ENCODE data around the gene CGB7. TPM values are rescaled to one million over a fixed set of nuclear protein-coding genes. Genes with fewer than 3 reads are reported as not detected.
"Not testable (repeated sequence)": the region's sequence is repeated elsewhere in the genome, so short reads cannot be mapped to it uniquely, and the experiment has no call there.

The CGB7 gene
- total and polyA plus RNA-seq, 4 donors: 0.16 to 0.29 (median 0.17) TPM; not detected in 1

DNA sequence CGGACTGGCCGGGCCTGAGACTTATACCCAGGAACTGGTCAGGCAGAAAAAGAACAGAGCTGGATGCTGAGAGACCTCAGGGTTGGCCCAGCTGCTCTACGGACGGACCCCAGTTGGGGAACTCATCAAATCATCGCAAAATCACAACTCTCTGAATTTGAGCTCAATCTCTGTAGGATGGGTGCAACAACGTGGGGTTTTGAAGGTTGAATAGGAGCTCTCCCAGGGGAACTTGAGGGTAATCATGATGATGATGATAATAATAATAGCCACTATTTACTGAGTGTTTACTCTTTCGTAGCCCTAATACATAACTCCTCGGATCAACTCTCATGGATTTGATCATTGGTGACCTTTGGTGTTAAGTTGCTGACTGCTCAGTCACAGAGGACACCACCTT is 27.2 kb downstream of the CGB7 start:
- DNase-seq (ENCODE audit: low read depth in 4 of 6, low spot score in 6 of 6); H3K27me3 ChIP-seq (ENCODE audit: control insufficient read depth, insufficient read depth, low read length); H3K27ac ChIP-seq (ENCODE audit: low read depth, low read length); H3K36me3 ChIP-seq (ENCODE audit: control insufficient read depth, insufficient read depth, low read length); H3K9me3 ChIP-seq (ENCODE audit: control insufficient read depth, insufficient read depth, low read length); H3K4me1 ChIP-seq (ENCODE audit: control insufficient read depth, insufficient read depth, low read length); H3K4me3 ChIP-seq (ENCODE audit: low read depth, low read length): not testable (repeated sequence)
- WGBS (ENCODE audit: insufficient coverage): no CpG with 5 or more reads among the region's 8 CpGs

DNA sequence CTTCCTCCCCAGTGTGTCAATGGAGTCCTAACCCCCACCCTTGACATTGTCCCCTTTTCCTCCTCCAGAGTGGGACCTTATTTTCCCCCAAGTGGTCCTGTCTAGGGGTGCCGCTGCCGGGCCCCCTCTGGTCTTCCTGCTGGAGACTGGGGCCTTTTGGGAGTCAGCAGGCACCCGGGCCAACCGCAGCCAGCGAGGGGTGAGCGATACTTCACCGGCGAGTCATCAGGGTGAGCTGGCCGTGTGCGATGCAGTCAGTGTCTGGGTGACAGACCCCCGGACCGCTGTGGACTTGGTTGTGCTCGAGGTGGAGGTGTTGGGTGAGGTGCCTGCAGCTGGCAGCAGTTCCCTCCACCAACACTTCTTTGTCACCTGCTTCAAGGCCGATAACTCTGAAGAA is 27.8 kb downstream of the CGB7 start:
- not testable (repeated sequence) for H3K4me1 ChIP-seq (ENCODE audit: control insufficient read depth, insufficient read depth, low read length); H3K4me3 ChIP-seq (ENCODE audit: low read depth, low read length); H3K27ac ChIP-seq (ENCODE audit: low read depth, low read length); H3K9me3 ChIP-seq (ENCODE audit: control insufficient read depth, insufficient read depth, low read length); H3K27me3 ChIP-seq (ENCODE audit: control insufficient read depth, insufficient read depth, low read length); H3K36me3 ChIP-seq (ENCODE audit: control insufficient read depth, insufficient read depth, low read length); DNase-seq (ENCODE audit: low read depth in 4 of 6, low spot score in 6 of 6)
- WGBS (ENCODE audit: insufficient coverage): 88% methylated on average over 8 of the region's 14 CpGs

DNA sequence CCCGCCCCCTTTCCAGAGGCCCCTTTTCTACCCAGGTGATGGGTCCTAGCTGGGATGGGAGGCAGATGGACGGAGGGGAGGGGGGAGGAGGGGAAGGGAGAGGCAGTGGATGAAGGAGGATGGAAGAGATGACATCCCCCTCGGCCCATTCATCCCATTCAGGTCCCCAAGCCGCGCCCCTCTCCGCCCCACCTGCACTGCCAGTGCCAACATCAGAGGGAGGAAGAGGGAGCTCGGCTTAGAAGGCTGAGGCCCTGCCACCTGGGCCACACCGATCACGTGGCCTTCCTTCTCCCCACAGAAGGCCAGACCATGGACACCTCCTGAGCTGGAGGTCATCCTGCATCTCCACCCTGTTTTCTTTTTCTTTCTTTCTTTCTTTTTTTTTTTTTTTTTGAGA is 28.9 kb downstream of the CGB7 start:
- WGBS (ENCODE audit: insufficient coverage): 95% methylated on average over 3 of the region's 9 CpGs
- H3K4me3 ChIP-seq (ENCODE audit: low read depth, low read length); H3K36me3 ChIP-seq (ENCODE audit: control insufficient read depth, insufficient read depth, low read length); H3K27ac ChIP-seq (ENCODE audit: low read depth, low read length); DNase-seq (ENCODE audit: low read depth in 4 of 6, low spot score in 6 of 6); H3K4me1 ChIP-seq (ENCODE audit: control insufficient read depth, insufficient read depth, low read length); H3K9me3 ChIP-seq (ENCODE audit: control insufficient read depth, insufficient read depth, low read length); H3K27me3 ChIP-seq (ENCODE audit: control insufficient read depth, insufficient read depth, low read length): not testable (repeated sequence)

DNA sequence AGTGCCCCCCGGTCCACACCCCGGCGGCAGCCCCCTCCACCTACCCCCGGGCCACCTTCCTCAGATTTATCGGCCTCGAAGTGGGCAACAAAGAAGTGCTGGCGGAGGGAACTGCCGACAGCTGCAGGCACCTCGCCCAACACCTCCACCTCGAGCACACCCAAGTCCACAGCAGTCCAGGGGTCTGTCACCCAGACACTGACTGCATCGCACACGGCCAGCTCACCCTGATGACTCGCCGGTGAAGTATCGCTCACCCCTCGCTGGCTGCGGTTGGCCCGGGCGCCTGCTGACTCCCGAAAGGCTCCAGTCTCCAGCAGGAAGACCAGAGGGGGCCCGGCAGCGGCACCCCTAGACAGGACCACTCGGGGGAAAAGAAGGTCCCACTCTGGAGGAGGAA is 31.9 kb downstream of the CGB7 start:
- not testable (repeated sequence) for H3K36me3 ChIP-seq (ENCODE audit: control insufficient read depth, insufficient read depth, low read length); H3K27me3 ChIP-seq (ENCODE audit: control insufficient read depth, insufficient read depth, low read length); H3K27ac ChIP-seq (ENCODE audit: low read depth, low read length); DNase-seq (ENCODE audit: low read depth in 4 of 6, low spot score in 6 of 6); H3K9me3 ChIP-seq (ENCODE audit: control insufficient read depth, insufficient read depth, low read length); H3K4me3 ChIP-seq (ENCODE audit: low read depth, low read length); H3K4me1 ChIP-seq (ENCODE audit: control insufficient read depth, insufficient read depth, low read length)
- WGBS (ENCODE audit: insufficient coverage): 93% methylated on average over 16 of the region's 23 CpGs

DNA sequence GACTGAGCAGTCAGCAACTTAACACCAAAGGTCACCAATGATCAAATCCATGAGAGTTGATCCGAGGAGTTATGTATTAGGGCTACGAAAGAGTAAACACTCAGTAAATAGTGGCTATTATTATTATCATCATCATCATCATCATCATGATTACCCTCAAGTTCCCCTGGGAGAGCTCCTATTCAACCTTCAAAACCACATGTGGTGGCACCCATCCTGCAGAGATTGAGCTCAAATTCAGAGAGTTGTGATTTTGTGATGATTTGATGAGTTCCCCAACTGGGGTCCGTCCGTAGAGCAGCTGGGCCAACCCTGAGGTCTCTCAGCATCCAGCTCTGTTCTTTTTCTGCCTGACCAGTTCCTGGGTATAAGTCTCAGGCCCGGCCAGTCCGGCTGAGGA is 32.5 kb downstream of the CGB7 start:
- H3K36me3 ChIP-seq (ENCODE audit: control insufficient read depth, insufficient read depth, low read length); H3K9me3 ChIP-seq (ENCODE audit: control insufficient read depth, insufficient read depth, low read length); DNase-seq (ENCODE audit: low read depth in 4 of 6, low spot score in 6 of 6); H3K27ac ChIP-seq (ENCODE audit: low read depth, low read length); H3K4me3 ChIP-seq (ENCODE audit: low read depth, low read length); H3K4me1 ChIP-seq (ENCODE audit: control insufficient read depth, insufficient read depth, low read length): not testable (repeated sequence)
- WGBS (ENCODE audit: insufficient coverage): no CpG with 5 or more reads among the region's 6 CpGs
- H3K27me3 ChIP-seq (ENCODE audit: control insufficient read depth, insufficient read depth, low read length): peaks cover 15% of the 10 kb centered on the region

DNA sequence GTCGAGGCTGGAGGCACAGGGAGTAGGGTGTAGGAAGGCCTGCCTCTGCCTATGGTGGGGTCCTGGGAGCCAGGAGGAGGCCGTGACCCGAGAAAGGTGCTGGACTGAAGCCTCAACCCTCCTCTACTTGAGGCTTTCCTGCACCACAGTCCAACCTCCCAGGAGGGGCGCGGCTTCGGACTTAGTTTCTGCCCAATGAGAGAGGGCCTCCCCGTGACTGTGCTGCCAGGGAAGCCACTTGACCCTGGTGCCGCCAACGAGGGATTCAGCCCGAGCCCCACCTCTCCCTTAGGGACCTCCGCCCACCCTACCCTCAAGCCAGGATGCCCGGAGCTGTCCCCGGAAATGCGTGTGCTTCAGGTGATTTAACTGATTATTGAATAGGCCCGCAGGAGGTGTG is 33.3 kb downstream of the CGB7 start, which contains the start of gene CGB3:
Gene CGB3, minus strand, starts transcription at position 101 of the 400 bp plus-strand sequence. CDS start 362 bp downstream, outside the sequence.
- H3K9me3 ChIP-seq (ENCODE audit: control insufficient read depth, insufficient read depth, low read length); DNase-seq (ENCODE audit: low read depth in 4 of 6, low spot score in 6 of 6); H3K4me1 ChIP-seq (ENCODE audit: control insufficient read depth, insufficient read depth, low read length); H3K4me3 ChIP-seq (ENCODE audit: low read depth, low read length); H3K36me3 ChIP-seq (ENCODE audit: control insufficient read depth, insufficient read depth, low read length); H3K27ac ChIP-seq (ENCODE audit: low read depth, low read length): not testable (repeated sequence)
- no CpG with 5 or more reads among the region's 15 CpGs for WGBS (ENCODE audit: insufficient coverage)
- peaks cover 24% of the 10 kb centered on the region for H3K27me3 ChIP-seq (ENCODE audit: control insufficient read depth, insufficient read depth, low read length)

DNA sequence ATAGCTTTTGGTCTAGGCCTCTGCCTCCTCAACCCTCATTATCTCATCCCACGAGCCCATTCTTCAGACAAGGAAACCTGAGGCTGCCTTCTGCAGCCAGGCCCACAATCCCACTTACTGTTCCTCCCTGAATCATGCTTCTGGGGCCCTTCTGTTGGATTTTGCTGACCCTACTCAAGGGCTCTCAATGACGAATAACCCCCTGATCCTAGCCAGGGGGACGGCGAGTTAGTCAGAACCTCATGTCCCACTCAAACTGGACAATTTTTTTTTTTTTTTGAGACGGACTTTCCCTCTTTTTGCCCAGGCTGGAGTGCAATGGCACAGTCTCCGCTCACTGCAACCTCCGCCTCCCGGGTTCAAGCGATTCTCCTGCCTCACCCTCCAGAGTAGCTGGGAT is 35.4 kb downstream of the CGB7 start:
- Histone ChIP-seq H3K9me3 (ENCODE audit: control insufficient read depth, insufficient read depth, low read length) (no peaks in the 10 kb centered on the region), H3K27ac (ENCODE audit: low read depth, low read length) (no peak overlapping the region), H3K27me3 (ENCODE audit: control insufficient read depth, insufficient read depth, low read length) (peaks cover 43% of the 10 kb centered on the region), H3K36me3 (ENCODE audit: control insufficient read depth, insufficient read depth, low read length) (no peaks in the 10 kb centered on the region), H3K4me3 (ENCODE audit: low read depth, low read length) (no peak overlapping the region), H3K4me1 (ENCODE audit: control insufficient read depth, insufficient read depth, low read length) (peaks cover 30% of the 10 kb centered on the region)
- 96% methylated on average over 4 of the region's 9 CpGs for WGBS (ENCODE audit: insufficient coverage)
- no peak for DNase-seq (ENCODE audit: low read depth in 4 of 6, low spot score in 6 of 6)

DNA sequence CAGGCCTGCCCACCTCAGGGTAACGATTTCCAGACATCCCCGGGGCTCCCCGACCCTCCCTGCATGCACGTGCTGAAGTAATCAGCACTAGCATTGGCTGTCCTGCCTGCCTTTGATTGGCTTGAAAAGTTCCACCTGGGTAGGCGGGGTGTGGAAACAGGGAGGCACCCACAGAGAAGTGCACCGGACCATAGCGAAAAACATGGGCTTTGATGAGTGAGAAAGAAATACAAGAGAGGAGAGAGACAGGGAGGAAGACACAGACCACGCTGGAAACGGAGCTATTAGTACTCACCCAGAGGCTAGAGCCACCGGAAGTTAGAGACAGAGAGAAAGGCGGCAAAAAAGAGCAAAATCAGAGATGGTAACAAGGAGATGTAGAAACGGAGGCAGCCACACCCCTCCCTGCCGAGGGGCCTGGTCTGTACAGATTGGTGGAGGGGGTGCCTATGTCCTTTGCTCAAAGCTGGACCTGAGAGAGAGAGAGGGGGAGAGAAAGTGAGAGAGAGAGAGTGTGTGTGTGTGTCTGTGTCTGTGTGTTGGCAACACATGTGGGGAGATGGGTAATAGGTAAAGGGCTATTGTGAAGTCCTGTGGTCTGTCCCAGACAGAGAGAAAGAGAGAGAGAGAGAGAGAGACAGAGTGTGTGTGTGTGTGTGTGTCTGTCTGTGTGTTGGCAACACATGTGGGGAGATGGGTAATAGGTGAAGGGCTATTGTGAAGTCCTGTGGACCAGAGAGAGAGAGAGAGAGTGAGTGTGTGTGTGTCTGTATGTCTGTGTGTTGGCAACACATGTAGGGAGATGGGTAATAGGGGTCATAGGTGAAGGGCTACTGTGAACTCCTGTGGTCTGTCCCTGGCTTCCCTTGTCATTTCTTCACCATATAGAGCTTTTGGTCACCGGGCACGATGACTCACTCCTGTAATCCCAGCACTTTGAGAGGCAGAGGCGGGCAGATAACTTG is 36.3 kb downstream of the CGB7 start:
- no peak for DNase-seq (ENCODE audit: low read depth in 4 of 6, low spot score in 6 of 6)
- 45% methylated on average over 11 of the region's 16 CpGs for WGBS (ENCODE audit: insufficient coverage)
- Histone ChIP-seq H3K36me3 (ENCODE audit: control insufficient read depth, insufficient read depth, low read length) (peaks cover 7% of the 10 kb centered on the region), H3K9me3 (ENCODE audit: control insufficient read depth, insufficient read depth, low read length) (no peaks in the 10 kb centered on the region), H3K27ac (ENCODE audit: low read depth, low read length) (no peak overlapping the region), H3K4me3 (ENCODE audit: low read depth, low read length) (no peak overlapping the region), H3K27me3 (ENCODE audit: control insufficient read depth, insufficient read depth, low read length) (peaks cover 45% of the 10 kb centered on the region), H3K4me1 (ENCODE audit: control insufficient read depth, insufficient read depth, low read length) (peaks cover 31% of the 10 kb centered on the region)

DNA sequence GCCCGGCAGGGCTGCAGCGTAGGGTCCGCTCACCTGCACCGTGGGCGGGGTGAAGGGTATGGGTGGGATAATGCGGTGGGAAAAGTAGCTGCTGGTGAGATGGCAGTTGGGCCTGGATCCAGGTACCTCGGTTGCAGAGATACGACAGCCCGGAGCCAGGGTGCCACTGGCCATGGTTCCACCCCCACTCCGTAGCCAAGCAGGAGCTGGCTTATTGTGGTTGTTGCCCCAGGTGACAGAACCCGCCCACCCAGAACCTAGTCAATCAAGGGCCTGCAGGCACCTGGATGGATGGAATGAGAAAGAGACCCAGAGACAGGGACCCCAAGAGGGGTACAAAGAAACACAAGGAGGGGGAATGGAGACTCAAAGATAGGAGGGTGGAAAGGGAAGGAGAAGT is 37.2 kb downstream of the CGB7 start:
- 70% methylated on average over 10 of the region's 11 CpGs for WGBS (ENCODE audit: insufficient coverage)
- H3K27me3 ChIP-seq (ENCODE audit: control insufficient read depth, insufficient read depth, low read length): peaks cover 45% of the 10 kb centered on the region
- no peak overlapping the region for H3K4me3 ChIP-seq (ENCODE audit: low read depth, low read length)
- peaks cover 16% of the 10 kb centered on the region for H3K36me3 ChIP-seq (ENCODE audit: control insufficient read depth, insufficient read depth, low read length)
- H3K27ac ChIP-seq (ENCODE audit: low read depth, low read length): no peak overlapping the region
- peaks cover 31% of the 10 kb centered on the region for H3K4me1 ChIP-seq (ENCODE audit: control insufficient read depth, insufficient read depth, low read length)
- H3K9me3 ChIP-seq (ENCODE audit: control insufficient read depth, insufficient read depth, low read length): no peaks in the 10 kb centered on the region
- no peak for DNase-seq (ENCODE audit: low read depth in 4 of 6, low spot score in 6 of 6)

Data from spinal cord (tissue), 10 donors.